GM12878 (cell line): ENCODE data around the gene ARID1A.

Source experiments
- CHD1 ChIP-seq: IDR thresholded peaks from 2 replicates; pipeline ENCODE4 v1.6.1; 2012; ENCODE audit warnings: low read depth, low read length, improper control_type of control experiment
- CHD2 ChIP-seq: IDR thresholded peaks from 2 replicates; pipeline ENCODE4 v1.6.1; 2011; ENCODE audit warnings: low read depth, low read length, improper control_type of control experiment, borderline replicate concordance
- MYC ChIP-seq: IDR thresholded peaks from 2 replicates; pipeline ENCODE4 v1.6.1; 2011; ENCODE audit warnings: mild to moderate bottlenecking, low read length, moderate library complexity, inconsistent platforms; ENCODE audit not compliant: insufficient read depth, insufficient replicate concordance, insufficient read length, severe bottlenecking
- NFYB ChIP-seq: IDR thresholded peaks from 2 replicates; pipeline ENCODE4 v1.6.1; 2011; ENCODE audit warnings: low read depth, mild to moderate bottlenecking, low read length, improper control_type of control experiment, moderate library complexity; ENCODE audit not compliant: insufficient read depth
- PAX5 ChIP-seq: IDR thresholded peaks from 2 replicates; pipeline ENCODE4 v1.6.1; 2011; ENCODE audit warnings: low read depth, low read length, borderline replicate concordance
- SP1 ChIP-seq: IDR thresholded peaks from one replicate; pipeline ENCODE4 v1.6.1; 2011; ENCODE audit warnings: low read depth, low read length
- TF ChIP-seq, protein P1 (sequence below): IDR thresholded peaks from 2 replicates; pipeline ENCODE4 v1.6.1; 2012; ENCODE audit warnings: low read depth, low read length, improper control_type of control experiment
- TF ChIP-seq, protein P2 (sequence below), 3 experiments: IDR thresholded peaks in 2 of 3; conservative IDR thresholded peaks in 1 of 3; 2 replicates each; pipeline ENCODE4 v1.5.1; 2011; ENCODE audit warnings: low read depth in 3 of 3, low read length in 3 of 3, mild to moderate bottlenecking in 3 of 3, control low read depth in 2 of 3, moderate library complexity in 2 of 3, inconsistent platforms in 1 of 3, mixed read lengths in 1 of 3; ENCODE audit not compliant: control insufficient read depth in 2 of 3, insufficient read depth in 1 of 3; ENCODE audit errors: extremely low read depth in 1 of 3

DNA sequence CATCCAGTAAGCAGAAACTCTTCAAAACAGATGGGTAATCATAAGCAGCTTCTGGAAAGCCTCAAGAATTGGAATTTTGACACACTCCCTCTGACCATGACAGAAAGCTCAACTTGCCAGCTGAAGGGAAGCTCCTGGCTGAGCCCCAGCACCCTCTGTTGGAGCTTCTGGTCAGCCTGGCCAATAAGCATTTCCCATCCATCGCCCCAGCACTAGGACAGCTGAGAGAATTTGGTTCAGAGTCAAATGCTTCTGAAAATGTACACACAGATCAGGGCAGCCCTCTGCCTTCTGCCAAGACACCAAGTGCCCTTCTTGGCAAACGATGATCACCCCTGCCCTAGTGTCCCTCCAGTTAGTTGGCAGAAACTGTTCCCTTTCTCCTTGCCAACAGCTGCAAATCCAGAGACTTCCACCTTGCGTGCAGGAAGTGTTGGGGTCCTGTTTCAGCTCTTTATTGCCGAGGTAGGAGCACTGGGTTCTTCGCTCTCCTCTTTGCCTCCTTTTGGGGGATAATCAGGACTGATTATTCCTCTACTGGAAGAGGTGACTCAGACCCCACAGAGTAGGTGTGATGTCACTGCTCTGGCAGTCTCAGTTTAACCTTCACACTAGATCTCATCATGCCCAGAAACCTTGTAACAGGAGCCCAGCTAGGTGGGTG is 103.8 kb downstream of the ARID1A start:
- TF ChIP-seq, protein P1, sequence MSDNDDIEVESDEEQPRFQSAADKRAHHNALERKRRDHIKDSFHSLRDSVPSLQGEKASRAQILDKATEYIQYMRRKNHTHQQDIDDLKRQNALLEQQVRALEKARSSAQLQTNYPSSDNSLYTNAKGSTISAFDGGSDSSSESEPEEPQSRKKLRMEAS: no peak
- TF ChIP-seq MYC (no peak), CHD2 (no peak), NFYB (no peak), SP1 (no peak), PAX5 (no peak), CHD1 (no peak)
- TF ChIP-seq, protein P2, sequence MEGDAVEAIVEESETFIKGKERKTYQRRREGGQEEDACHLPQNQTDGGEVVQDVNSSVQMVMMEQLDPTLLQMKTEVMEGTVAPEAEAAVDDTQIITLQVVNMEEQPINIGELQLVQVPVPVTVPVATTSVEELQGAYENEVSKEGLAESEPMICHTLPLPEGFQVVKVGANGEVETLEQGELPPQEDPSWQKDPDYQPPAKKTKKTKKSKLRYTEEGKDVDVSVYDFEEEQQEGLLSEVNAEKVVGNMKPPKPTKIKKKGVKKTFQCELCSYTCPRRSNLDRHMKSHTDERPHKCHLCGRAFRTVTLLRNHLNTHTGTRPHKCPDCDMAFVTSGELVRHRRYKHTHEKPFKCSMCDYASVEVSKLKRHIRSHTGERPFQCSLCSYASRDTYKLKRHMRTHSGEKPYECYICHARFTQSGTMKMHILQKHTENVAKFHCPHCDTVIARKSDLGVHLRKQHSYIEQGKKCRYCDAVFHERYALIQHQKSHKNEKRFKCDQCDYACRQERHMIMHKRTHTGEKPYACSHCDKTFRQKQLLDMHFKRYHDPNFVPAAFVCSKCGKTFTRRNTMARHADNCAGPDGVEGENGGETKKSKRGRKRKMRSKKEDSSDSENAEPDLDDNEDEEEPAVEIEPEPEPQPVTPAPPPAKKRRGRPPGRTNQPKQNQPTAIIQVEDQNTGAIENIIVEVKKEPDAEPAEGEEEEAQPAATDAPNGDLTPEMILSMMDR (IDR thresholded peaks at IDR 0.05 in 2 of 3, conservative IDR thresholded peaks at IDR 0.05 in 1 of 3; ENCODE audit: control insufficient read depth in 2 of 3, extremely low read depth in 1 of 3, insufficient read depth in 1 of 3, low read depth in 3 of 3, low read length in 3 of 3): no peak
